Osteoblast (primary cell): ENCODE results near the gene HPCAL1. TPM values are rescaled to one million over a fixed set of nuclear protein-coding genes. Genes with fewer than 3 reads are reported as not detected.
"Not testable (repeated sequence)": the region's sequence is repeated elsewhere in the genome, so short reads cannot be mapped to it uniquely, and the experiment has no call there.

Source experiments
- DNase-seq: peaks from one replicate; pipeline ENCODE4 v3.0.0; 2011; ENCODE audit warnings: low spot score, mixed read lengths; ENCODE audit not compliant: insufficient read length; ENCODE audit errors: missing footprints
- H2AFZ ChIP-seq: 2 replicates; pipeline ENCODE4 v1.6.0; 2011; ENCODE audit warnings: mild to moderate bottlenecking, low read length
- H3K27ac ChIP-seq: 2 replicates; pipeline ENCODE4 v1.5.1; 2011; ENCODE audit warnings: mild to moderate bottlenecking, low read depth, low read length, moderate library complexity
- H3K27me3 ChIP-seq: 2 replicates; pipeline ENCODE4 v1.6.0; 2012; ENCODE audit warnings: mild to moderate bottlenecking, control low read depth, inconsistent platforms, low read length, moderate library complexity; ENCODE audit not compliant: insufficient read depth
- H3K36me3 ChIP-seq: 2 replicates; pipeline ENCODE4 v1.5.1; 2011; ENCODE audit warnings: mild to moderate bottlenecking, low read length, control low read depth, moderate library complexity; ENCODE audit not compliant: insufficient read depth
- H3K4me1 ChIP-seq: 2 replicates; pipeline ENCODE4 v1.5.1; 2011; ENCODE audit warnings: mild to moderate bottlenecking, low read length, control low read depth, moderate library complexity; ENCODE audit not compliant: insufficient read depth
- H3K4me2 ChIP-seq: 2 replicates; pipeline ENCODE4 v1.6.0; 2011; ENCODE audit warnings: mild to moderate bottlenecking, low read length; ENCODE audit not compliant: insufficient read depth
- H3K4me3 ChIP-seq: fragments of 200-600 bp; sonication (generic); 3 replicates; pipeline ENCODE4 v1.5.1; 2012; ENCODE audit warnings: mild to moderate bottlenecking, low read length, inconsistent platforms; ENCODE audit not compliant: insufficient read depth
- H3K79me2 ChIP-seq: 2 replicates; pipeline ENCODE4 v1.6.0; 2012; ENCODE audit warnings: mild to moderate bottlenecking, low read length, control low read depth, inconsistent platforms; ENCODE audit not compliant: insufficient read depth
- H3K9me3 ChIP-seq: 2 replicates; pipeline ENCODE4 v1.5.1; 2011; ENCODE audit warnings: low read depth, low read length, control low read depth
- H4K20me1 ChIP-seq: 2 replicates; pipeline ENCODE4 v1.6.0; 2012; ENCODE audit warnings: mild to moderate bottlenecking, low read length, control low read depth; ENCODE audit not compliant: insufficient read depth
- total RNA-seq: library from RNA; depleted of rRNA; stranded (reverse); fragments of >200 nt; gene quantifications from 2 replicates; pipeline ENCODE4 v1.2.3, GENCODE V29; 2012
- TF ChIP-seq, protein P1 (sequence below): IDR thresholded peaks from 2 replicates; pipeline ENCODE4 v1.5.1; 2011; ENCODE audit warnings: mild to moderate bottlenecking, low read depth, low read length, moderate library complexity; ENCODE audit errors: extremely low read depth

HPCAL1 gene
- total RNA-seq, 1 donor: 57.2 TPM

- Histone ChIP-seq H3K36me3 (no peaks in the 10 kb centered on the region), H3K27me3 (peaks cover 3% of the 10 kb centered on the region), H4K20me1 (no peaks in the 10 kb centered on the region), H2AFZ (no peak overlapping the region), H3K4me3 (no peak overlapping the region), H3K4me2 (no peak overlapping the region), H3K4me1 (peaks cover 2% of the 10 kb centered on the region), H3K79me2 (no peaks in the 10 kb centered on the region), H3K9me3 (no peaks in the 10 kb centered on the region), H3K27ac (no peak overlapping the region)
- TF ChIP-seq, protein P1, sequence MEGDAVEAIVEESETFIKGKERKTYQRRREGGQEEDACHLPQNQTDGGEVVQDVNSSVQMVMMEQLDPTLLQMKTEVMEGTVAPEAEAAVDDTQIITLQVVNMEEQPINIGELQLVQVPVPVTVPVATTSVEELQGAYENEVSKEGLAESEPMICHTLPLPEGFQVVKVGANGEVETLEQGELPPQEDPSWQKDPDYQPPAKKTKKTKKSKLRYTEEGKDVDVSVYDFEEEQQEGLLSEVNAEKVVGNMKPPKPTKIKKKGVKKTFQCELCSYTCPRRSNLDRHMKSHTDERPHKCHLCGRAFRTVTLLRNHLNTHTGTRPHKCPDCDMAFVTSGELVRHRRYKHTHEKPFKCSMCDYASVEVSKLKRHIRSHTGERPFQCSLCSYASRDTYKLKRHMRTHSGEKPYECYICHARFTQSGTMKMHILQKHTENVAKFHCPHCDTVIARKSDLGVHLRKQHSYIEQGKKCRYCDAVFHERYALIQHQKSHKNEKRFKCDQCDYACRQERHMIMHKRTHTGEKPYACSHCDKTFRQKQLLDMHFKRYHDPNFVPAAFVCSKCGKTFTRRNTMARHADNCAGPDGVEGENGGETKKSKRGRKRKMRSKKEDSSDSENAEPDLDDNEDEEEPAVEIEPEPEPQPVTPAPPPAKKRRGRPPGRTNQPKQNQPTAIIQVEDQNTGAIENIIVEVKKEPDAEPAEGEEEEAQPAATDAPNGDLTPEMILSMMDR: no peak
- peak; percentile 59 for DNase-seq
These were observed 45.1 kb upstream of the HPCAL1 start for GRCh38 chr2:10257500-10258147.

DNA sequence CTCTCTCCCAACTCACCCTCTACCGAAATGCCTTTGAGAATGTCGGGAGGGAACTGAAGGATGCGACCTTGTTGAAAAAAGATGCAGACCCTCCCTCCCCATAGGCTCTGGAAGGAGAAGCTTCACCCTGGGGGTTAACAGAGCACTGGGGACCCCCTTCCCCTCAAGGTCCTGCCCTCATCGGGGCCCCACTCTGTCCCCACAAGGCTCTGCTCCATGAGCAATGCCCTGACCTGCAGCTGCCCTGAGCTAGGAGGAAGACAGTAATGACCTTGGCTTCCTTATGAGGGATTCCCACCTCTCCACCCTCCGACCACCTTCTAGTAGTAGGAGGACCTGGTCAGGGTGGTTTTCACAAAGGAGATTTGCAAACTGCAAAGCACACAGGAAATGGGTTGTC lies 44.4 kb upstream of the HPCAL1 start:
- Histone ChIP-seq H3K27me3 (peaks cover 3% of the 10 kb centered on the region), H3K27ac (no peak overlapping the region), H3K36me3 (no peaks in the 10 kb centered on the region), H3K4me2 (no peak overlapping the region), H3K4me3 (no peak overlapping the region), H3K9me3 (no peaks in the 10 kb centered on the region), H3K79me2 (no peaks in the 10 kb centered on the region), H3K4me1 (peaks cover 2% of the 10 kb centered on the region), H2AFZ (no peak overlapping the region), H4K20me1 (no peaks in the 10 kb centered on the region)
- TF ChIP-seq, protein P1: no peak
- DNase-seq: no peak

GRCh38 chr2:10258726-10259125 lies 44.0 kb upstream of the HPCAL1 start:
- Histone ChIP-seq H3K4me3 (no peak overlapping the region), H3K4me2 (no peak overlapping the region), H3K9me3 (no peaks in the 10 kb centered on the region), H3K27me3 (peaks cover 3% of the 10 kb centered on the region), H2AFZ (no peak overlapping the region), H3K4me1 (peaks cover 2% of the 10 kb centered on the region), H3K79me2 (no peaks in the 10 kb centered on the region), H3K36me3 (no peaks in the 10 kb centered on the region), H3K27ac (no peak overlapping the region), H4K20me1 (no peaks in the 10 kb centered on the region)
- DNase-seq: no peak
- TF ChIP-seq, protein P1: no peak

GRCh38 chr2:10260130-10260529 lies 42.6 kb upstream of the HPCAL1 start:
- peak; percentile 80 for DNase-seq
- Histone ChIP-seq H4K20me1 (no peaks in the 10 kb centered on the region), H3K79me2 (no peaks in the 10 kb centered on the region), H3K27ac (no peak overlapping the region), H3K36me3 (no peaks in the 10 kb centered on the region), H3K4me1 (peaks cover 2% of the 10 kb centered on the region), H3K9me3 (no peaks in the 10 kb centered on the region), H3K27me3 (peaks cover 3% of the 10 kb centered on the region), H3K4me3 (no peak overlapping the region), H2AFZ (no peak overlapping the region), H3K4me2 (no peak overlapping the region)
- TF ChIP-seq, protein P1: peak; percentile 16

DNA sequence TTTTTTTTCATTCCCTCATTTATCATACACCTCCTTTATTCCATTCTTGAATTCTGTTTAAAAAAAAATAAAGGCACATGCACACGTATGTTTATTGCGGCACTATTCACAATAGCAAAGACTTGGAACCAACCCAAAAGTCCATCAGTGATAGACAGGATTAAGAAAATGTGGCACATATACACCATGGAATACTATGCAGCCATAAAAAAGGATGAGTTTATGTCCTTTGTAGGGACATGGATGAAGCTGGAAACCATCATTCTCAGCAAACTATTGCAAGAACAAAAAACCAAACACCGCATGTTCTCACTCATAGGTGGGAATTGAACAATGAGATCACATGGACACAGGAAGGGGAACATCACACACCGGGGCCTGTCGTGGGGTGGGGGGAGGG lies 39.2 kb upstream of the HPCAL1 start:
- DNase-seq, H4K20me1 ChIP-seq, H3K79me2 ChIP-seq, H3K27me3 ChIP-seq, H3K9me3 ChIP-seq, H2AFZ ChIP-seq, H3K4me2 ChIP-seq, H3K4me3 ChIP-seq, H3K27ac ChIP-seq, H3K36me3 ChIP-seq: not testable (repeated sequence)
- peaks cover 16% of the 10 kb centered on the region for H3K4me1 ChIP-seq
